Occipital lobe (tissue), 2 donors: ENCODE results near the gene RFFL. TPM values are rescaled to one million over a fixed set of nuclear protein-coding genes. Genes with fewer than 3 reads are reported as not detected.
"Not testable (repeated sequence)": the region's sequence is repeated elsewhere in the genome, so short reads cannot be mapped to it uniquely, and the experiment has no call there.

Experiments used
- DNase-seq: peaks from one replicate; lab custom pipeline; 2025; lab: John Stamatoyannopoulos, UW
- total RNA-seq: library from RNA; depleted of rRNA; stranded (reverse); fragments of >200 nt; gene quantifications from one replicate; pipeline ENCODE4 v1.2.3, GENCODE V29; 2014

RFFL gene
- total RNA-seq, result 7.8 TPM

- peak; percentile 81 for DNase-seq
Observed at GRCh38 chr17:35063514-35064223, at the start of gene RFFL. TSS of gene RFFL (minus strand) at chr17:35063707. CDS start at chr17:35026553, 37,154 bp downstream.

DNA sequence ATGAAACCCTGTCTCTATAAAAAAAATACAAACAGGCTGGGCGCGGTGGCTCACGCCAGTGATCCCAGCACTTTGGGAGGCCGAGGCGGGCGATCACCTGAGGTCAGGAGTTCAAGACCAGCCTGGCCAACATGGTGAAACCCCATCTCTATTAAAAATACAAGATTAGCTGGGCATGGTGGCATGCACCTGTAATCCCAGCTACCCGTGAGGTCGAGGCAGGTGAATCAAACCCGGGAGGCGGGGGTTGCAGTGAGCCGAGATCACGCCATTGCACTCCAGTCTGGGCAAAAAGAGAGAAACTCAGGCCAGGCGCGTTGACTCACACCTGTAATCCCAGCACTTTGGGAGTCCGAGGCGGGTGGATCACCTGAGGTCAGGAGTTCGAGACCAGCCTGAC lies 47.3 kb upstream of the RFFL start:
- DNase-seq, result not testable (repeated sequence)

GRCh38 chr17:35104844-35105450 lies 41.4 kb upstream of the RFFL start:
- no peak for DNase-seq

- DNase-seq, result no peak
Observed at GRCh38 chr17:35103271-35103670, 39.8 kb upstream of the RFFL start.

GRCh38 chr17:35101725-35102124 lies 38.2 kb upstream of the RFFL start:
- no peak for DNase-seq

GRCh38 chr17:35101036-35101435 lies 37.5 kb upstream of the RFFL start:
- DNase-seq, result no peak

GRCh38 chr17:35099908-35100307 lies 36.4 kb upstream of the RFFL start:
- no peak for DNase-seq

GRCh38 chr17:35097776-35098175 lies 34.3 kb upstream of the RFFL start:
- DNase-seq, result no peak

DNA sequence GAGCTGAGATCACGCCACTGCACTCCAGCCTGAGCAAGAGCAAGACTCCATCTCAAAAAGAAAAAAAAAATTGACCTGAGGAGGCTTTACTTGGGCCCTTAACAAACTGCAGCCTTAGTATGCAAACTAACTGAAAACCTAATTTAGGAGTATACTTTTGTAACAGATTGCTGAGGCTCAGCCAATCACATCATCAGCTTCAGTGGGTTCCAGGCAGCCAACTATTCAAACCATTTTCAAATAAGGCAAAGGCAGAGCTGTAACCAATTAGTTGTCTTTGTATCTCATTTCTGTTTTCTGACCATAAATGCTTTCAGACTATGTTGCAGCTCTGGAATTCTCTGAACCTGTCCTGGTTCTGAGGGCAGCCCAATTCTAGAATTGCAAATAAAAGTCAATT lies 32.2 kb upstream of the RFFL start:
- no peak for DNase-seq

GRCh38 chr17:35094902-35095301 lies 31.4 kb upstream of the RFFL start:
- DNase-seq, result no peak

- not testable (repeated sequence) for DNase-seq
Observed at GRCh38 chr17:35090707-35091106, 27.2 kb upstream of the RFFL start.

GRCh38 chr17:35089586-35090296 lies 26.2 kb upstream of the RFFL start:
- DNase-seq, result no peak

DNA sequence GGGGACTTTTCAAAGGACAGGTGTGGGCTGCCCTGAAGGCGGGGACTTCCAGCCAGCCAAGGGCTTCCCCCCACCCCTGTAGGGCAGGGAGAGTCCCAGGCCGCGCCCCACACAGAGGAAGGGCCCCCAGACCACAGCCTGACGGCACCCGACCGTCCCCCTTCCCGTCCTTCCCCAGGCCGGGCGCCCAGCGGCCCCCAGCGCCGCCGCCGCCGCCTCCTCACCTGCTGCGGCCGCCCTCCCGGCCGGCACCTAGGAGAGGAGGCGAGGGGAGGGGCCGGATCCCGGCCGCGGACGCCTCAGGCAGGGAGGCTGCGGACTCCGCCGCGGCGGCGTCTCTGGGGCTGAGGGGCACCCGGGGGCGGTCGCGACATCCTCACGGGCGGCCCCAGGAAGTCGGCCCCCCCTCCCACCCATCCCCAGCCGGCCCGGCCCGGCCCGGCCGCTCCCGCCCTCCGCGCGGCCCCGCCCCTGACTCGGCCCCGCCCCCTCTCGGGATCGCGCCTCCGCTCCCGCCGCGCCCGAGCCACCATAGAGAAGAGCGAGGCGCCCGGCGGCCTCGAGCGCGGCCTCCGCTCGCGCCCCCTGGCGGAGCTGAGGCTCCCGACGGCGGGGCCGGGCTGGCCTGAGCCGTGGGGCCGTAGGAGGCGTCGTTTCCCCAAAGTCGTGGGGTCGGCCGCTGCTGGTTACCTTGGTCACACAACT lies 25.5 kb upstream of the RFFL start:
- DNase-seq, result peak; percentile 73

DNA sequence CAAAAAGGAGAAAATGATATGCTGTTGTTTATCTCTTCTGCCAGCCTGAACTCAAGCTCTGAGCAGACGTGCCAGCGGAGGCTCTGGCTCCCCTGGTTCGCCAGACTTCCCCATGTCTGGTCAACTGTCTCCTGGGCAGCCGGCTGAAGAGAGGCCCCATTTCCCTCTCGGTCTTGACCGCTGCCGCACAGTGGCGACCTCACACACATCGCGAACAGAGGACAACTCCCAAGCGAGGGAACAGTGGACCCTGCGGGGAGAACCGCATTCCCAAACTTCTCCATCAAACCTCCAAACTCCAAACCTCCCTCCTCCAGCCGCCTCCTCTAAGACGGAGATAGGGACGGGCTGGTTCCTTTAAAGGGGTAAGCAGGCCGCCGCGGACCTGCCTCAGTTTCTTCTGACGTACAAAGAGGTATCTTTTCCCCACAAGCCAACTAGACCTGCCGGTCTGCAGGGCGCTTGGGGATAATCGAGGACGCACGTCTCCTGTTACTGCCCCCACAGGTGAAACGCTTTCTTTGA lies 24.9 kb upstream of the RFFL start:
- DNase-seq, result peak; percentile 66

GRCh38 chr17:35087731-35088355 lies 24.3 kb upstream of the RFFL start:
- DNase-seq, result peak; percentile 43

GRCh38 chr17:35086931-35087573 lies 23.5 kb upstream of the RFFL start:
- no peak for DNase-seq

- DNase-seq, result no peak
Observed at GRCh38 chr17:35086164-35086563, 22.7 kb upstream of the RFFL start.

GRCh38 chr17:35084987-35085386 lies 21.5 kb upstream of the RFFL start:
- DNase-seq, result no peak

DNA sequence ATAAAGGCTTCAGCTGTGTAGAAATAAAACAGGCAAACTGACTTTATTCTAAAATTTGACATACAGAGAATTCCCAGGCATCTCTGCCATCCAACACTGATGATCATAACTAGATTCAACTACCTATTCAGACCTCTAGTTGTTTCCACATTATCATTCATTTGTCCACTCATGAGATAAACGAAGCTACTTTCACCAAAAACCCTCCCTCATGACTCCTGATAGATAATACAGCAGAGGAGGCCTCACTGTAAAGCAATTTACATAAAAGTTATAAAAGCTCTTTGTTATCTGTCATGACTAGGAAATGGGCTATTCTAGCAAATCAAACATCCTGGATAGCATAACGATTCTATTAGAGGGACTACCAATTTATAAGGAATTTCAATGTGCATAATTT lies 19.6 kb upstream of the RFFL start:
- no peak for DNase-seq

DNA sequence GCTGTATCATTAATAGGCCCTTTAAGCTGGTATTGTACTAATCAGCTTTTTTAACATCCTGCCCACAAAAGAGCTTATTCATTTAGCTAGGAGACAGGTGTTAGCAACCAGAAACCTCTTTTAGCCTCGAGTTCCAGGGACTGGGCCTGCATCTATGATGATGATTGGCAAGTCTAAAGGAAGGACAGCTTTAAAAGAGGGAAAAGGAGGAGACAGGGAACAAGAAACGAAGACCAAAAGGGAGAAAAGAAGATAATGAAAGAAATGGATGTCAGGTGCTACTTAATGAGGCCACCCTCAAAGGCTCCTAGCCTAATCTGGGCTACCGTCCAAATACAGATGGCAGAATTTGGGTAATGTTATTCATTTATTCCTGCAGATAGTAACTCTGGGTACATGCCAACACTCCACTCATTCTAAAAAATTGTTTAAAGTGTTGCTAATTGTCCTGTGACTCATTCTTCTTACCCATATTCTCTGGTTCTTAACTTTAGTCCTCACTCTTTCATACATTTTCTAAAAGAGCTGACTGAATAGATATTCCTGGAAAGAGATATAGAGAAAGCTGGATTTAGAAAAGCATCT lies 18.7 kb upstream of the RFFL start:
- DNase-seq, result no peak
